Sigmoid colon (tissue), 4 donors: ENCODE data around the gene FLNA.
A peak's percentile ranks its signal among the peaks of the same experiment; 100 is the strongest.

ENCODE experiments used
- EP300 ChIP-seq, 4 donors: sonication (generic); formaldehyde crosslinking; IDR thresholded peaks; one replicate each; pipeline ENCODE4 v1.6.1; 2017; ENCODE audit warnings: antibody characterized with exemption in 4 of 4
- POLR2A ChIP-seq, 2 donors: fragments of 450-650 bp; IDR thresholded peaks; one replicate each; pipeline ENCODE4 v1.6.1; 2016; ENCODE audit warnings: antibody characterized with exemption in 2 of 2, mild to moderate bottlenecking in 2 of 2, moderate library complexity in 2 of 2
- POLR2AphosphoS5 ChIP-seq, 4 donors: sonication (generic); formaldehyde crosslinking; IDR thresholded peaks; one replicate each; pipeline ENCODE4 v1.6.1; 2017; ENCODE audit warnings: antibody characterized with exemption in 4 of 4
- TF ChIP-seq, protein P1 (sequence below), 4 experiments: fragments of 450-650 bp in 3 of 4; fragments of 200-600 bp in 1 of 4; IDR thresholded peaks; one replicate each; pipeline ENCODE4 v1.5.1; 2016 to 2019; ENCODE audit warnings: antibody characterized with exemption in 4 of 4, mild to moderate bottlenecking in 3 of 4, moderate library complexity in 2 of 4

DNA sequence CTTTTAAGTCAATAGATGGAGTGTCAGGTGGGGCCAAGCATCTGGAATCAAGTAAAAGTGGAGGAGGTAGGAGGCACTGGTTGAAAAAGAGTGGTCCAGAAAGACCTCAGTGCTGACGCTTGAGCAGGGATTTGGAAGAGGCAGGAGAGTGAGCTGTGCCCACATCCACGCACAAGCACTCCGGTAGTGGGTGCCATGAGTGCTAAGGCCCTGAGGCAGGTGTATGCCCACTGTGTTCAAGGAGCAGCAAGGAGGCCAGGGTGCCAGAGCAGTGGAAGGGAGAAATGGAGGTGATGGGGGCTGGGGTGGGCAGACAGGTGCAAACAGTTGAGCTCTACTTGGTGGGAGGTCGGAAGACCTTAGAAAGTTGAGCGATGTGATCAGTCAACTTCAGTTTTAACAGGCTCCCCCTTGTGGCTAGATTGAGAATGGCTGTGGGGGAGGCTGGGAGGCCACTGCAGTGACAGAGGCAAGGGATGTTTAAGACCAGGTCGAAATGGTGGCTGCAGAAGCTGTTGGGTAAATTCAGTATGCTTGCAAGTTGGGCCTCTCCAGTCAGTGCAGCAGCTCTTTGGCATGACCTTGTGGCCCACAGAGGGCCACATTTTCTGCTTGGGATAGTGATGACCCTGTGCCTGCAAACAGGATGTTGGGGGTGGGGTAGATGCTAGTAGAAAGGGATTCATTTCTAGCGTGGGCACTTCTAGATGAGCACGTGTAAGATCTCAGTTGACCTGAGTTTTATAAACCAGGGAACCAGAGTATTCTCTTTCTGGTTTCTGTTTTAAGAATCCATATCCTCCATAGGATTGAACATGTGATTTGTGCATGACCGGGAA is 66.1 kb downstream of the FLNA start:
- TF ChIP-seq POLR2A (IDR thresholded peaks at IDR 0.05): no peak
- TF ChIP-seq POLR2AphosphoS5 (IDR thresholded peaks at IDR 0.05): no peak
- TF ChIP-seq, protein P1, sequence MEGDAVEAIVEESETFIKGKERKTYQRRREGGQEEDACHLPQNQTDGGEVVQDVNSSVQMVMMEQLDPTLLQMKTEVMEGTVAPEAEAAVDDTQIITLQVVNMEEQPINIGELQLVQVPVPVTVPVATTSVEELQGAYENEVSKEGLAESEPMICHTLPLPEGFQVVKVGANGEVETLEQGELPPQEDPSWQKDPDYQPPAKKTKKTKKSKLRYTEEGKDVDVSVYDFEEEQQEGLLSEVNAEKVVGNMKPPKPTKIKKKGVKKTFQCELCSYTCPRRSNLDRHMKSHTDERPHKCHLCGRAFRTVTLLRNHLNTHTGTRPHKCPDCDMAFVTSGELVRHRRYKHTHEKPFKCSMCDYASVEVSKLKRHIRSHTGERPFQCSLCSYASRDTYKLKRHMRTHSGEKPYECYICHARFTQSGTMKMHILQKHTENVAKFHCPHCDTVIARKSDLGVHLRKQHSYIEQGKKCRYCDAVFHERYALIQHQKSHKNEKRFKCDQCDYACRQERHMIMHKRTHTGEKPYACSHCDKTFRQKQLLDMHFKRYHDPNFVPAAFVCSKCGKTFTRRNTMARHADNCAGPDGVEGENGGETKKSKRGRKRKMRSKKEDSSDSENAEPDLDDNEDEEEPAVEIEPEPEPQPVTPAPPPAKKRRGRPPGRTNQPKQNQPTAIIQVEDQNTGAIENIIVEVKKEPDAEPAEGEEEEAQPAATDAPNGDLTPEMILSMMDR (IDR thresholded peaks at IDR 0.05): peak; percentile 29 to 76 (median 47)
- no peak for TF ChIP-seq EP300 (IDR thresholded peaks at IDR 0.05)
